Activated naive CD8-positive, alpha-beta T cell treated with anti-CD3 and anti-CD28 coated beads for 36 hours (primary cell): ENCODE data around the gene SH2B3. TPM values are rescaled to one million over a fixed set of nuclear protein-coding genes. Genes with fewer than 3 reads are reported as not detected.

Experiments
- total RNA-seq, 2 experiments: library from RNA; stranded (reverse); gene quantifications; one replicate each; pipeline ENCODE4 v1.2.3, GENCODE V29; 2021

The SH2B3 gene
- total RNA-seq, 2 experiments from 2014 or later: 58.5 to 59.4 TPM

Other genes with a start within 250 kb of the SH2B3 start
- 1 to 10 TPM; 2.0 to 2.4 TPM for gene PHETA1, start 36.8 kb upstream of the SH2B3 start, total RNA-seq
- 10 to 100 TPM; 24.8 to 30.8 TPM for gene ATXN2, start 193.4 kb downstream of the SH2B3 start, total RNA-seq